ENCODE data around the gene SPACA9.

SPACA9 gene

DNA sequence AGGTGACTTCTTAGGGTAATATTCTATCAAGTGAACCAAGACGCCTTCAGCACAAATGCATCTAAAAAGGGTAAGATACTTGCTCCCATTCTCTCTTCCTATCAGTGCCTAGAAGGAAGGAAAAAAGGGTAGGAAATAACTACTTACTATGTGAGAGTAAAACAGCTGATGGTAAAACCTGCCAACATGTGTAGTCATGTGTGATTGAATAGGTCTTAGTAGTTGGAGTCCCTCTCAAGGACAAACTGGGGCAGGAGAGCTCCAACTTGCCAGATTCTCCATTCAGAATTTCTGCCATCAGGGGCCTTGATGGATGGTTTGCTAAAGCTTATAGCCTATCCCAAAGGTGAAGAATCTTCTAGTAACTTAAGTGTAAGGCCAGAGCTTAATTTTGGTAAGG, 60.5 kb downstream of the SPACA9 start:
- FAIRE-seq = no peak

More for the DNA sequence above, 60.5 kb downstream of the SPACA9 start:
- DNase-seq (ENCODE audit: low spot score) = no peak
